HepG2 (cell line): ENCODE measurements around the gene SLA2. TPM values are rescaled to one million over a fixed set of nuclear protein-coding genes. Genes with fewer than 3 reads are reported as not detected.

ENCODE experiments used
- ATF5 ChIP-seq: sonication (generic); formaldehyde crosslinking; IDR thresholded peaks from 2 replicates; pipeline ENCODE4 v1.4.0; 2020; ENCODE audit warnings: mild to moderate bottlenecking, low read depth, missing genetic modification reagents
- CC2D1A ChIP-seq: sonication (generic); formaldehyde crosslinking; IDR thresholded peaks from 2 replicates; pipeline ENCODE4 v1.8.1; 2023; ENCODE audit warnings: mild to moderate bottlenecking, missing genetic modification reagents
- DBP ChIP-seq: sonication (generic); formaldehyde crosslinking; IDR thresholded peaks from 2 replicates; pipeline ENCODE4 v1.4.0; 2020; ENCODE audit warnings: missing genetic modification reagents; ENCODE audit errors: not compliant biosample characterization
- HOXA5 ChIP-seq: sonication (generic); formaldehyde crosslinking; IDR thresholded peaks from 2 replicates; pipeline ENCODE4 v1.4.0; 2020; ENCODE audit warnings: missing genetic modification reagents
- MAFK ChIP-seq, 2 experiments: IDR thresholded peaks in 1 of 2; conservative IDR thresholded peaks in 1 of 2; 2 replicates each; pipeline ENCODE4 v1.6.1; 2011; ENCODE audit warnings: improper control_type of control experiment in 2 of 2, low read length in 2 of 2
- NCOA1 ChIP-seq: sonication (generic); formaldehyde crosslinking; IDR thresholded peaks from 2 replicates; pipeline ENCODE4 v1.9.0; 2021; ENCODE audit warnings: missing genetic modification reagents
- RAD21 ChIP-seq: fragments of 450-650 bp; formaldehyde crosslinking; IDR thresholded peaks from 2 replicates; pipeline ENCODE4 v1.5.0; 2020; ENCODE audit warnings: mild to moderate bottlenecking
- SAP130 ChIP-seq: IDR thresholded peaks from 2 replicates; pipeline ENCODE4 v1.6.1; 2016; ENCODE audit warnings: low read depth
- TFE3 ChIP-seq: IDR thresholded peaks from 2 replicates; pipeline ENCODE4 v1.6.1; 2016
- THAP7 ChIP-seq: sonication (generic); formaldehyde crosslinking; IDR thresholded peaks from 2 replicates; pipeline ENCODE4 v1.8.1; 2023; ENCODE audit warnings: mild to moderate bottlenecking, missing genetic modification reagents
- ZNF24 ChIP-seq: fragments of 450-650 bp; IDR thresholded peaks from 2 replicates; pipeline ENCODE4 v1.6.1; 2017; ENCODE audit warnings: antibody characterized with exemption, mild to moderate bottlenecking
- ZNF30 ChIP-seq: sonication (generic); formaldehyde crosslinking; IDR thresholded peaks from 2 replicates; pipeline ENCODE4 v1.5.0; 2020; ENCODE audit warnings: mild to moderate bottlenecking, missing genetic modification reagents
- ZNF350 ChIP-seq: sonication (generic); formaldehyde crosslinking; IDR thresholded peaks from 2 replicates; pipeline ENCODE4 v1.4.0; 2020; ENCODE audit warnings: mild to moderate bottlenecking, low read depth, missing genetic modification reagents, borderline replicate concordance
- ZNF501 ChIP-seq: sonication (generic); formaldehyde crosslinking; IDR thresholded peaks from 2 replicates; pipeline ENCODE4 v1.5.1; 2020; ENCODE audit warnings: mild to moderate bottlenecking, moderate library complexity, missing genetic modification reagents
- ZNF609 ChIP-seq: sonication (generic); formaldehyde crosslinking; IDR thresholded peaks from 2 replicates; pipeline ENCODE4 v1.4.0; 2020; ENCODE audit warnings: mild to moderate bottlenecking, missing genetic modification reagents, borderline replicate concordance
- ZNF629 ChIP-seq: sonication (generic); formaldehyde crosslinking; conservative IDR thresholded peaks from 2 replicates; pipeline ENCODE4 v1.5.0; 2020; ENCODE audit warnings: missing genetic modification reagents
- ZNF644 ChIP-seq: IDR thresholded peaks from 2 replicates; pipeline ENCODE4 v1.6.1; 2016; ENCODE audit warnings: low read depth
- ZNF652 ChIP-seq: IDR thresholded peaks from 2 replicates; pipeline ENCODE4 v1.6.1; 2016; ENCODE audit warnings: low read depth, borderline replicate concordance
- ZNF75D ChIP-seq: sonication (generic); formaldehyde crosslinking; IDR thresholded peaks from 2 replicates; pipeline ENCODE4 v1.8.1; 2023; ENCODE audit warnings: missing genetic modification reagents, mild to moderate bottlenecking, borderline replicate concordance
- ZZZ3 ChIP-seq: sonication (generic); formaldehyde crosslinking; IDR thresholded peaks from 2 replicates; pipeline ENCODE4 v1.4.0; 2020; ENCODE audit warnings: missing genetic modification reagents, mild to moderate bottlenecking, borderline replicate concordance
- polyA plus RNA-seq, 8 experiments: library from polyadenylated mRNA; depleted of rRNA in 3 of 8; stranded (reverse) in 7 of 8; unstranded in 1 of 8; fragments of >200 nt; fragmentation: Illumina TruSeq in 4 of 8; extraction: Trizol in 4 of 8; gene quantifications; 2 replicates each; pipeline versions ENCODE4 v1.2.1 to v1.2.3, GENCODE V29; 2011 to 2016; ENCODE audit warnings: low read depth in 4 of 8, missing spikeins in 1 of 8, mixed read lengths in 1 of 8; ENCODE audit not compliant: insufficient read depth in 1 of 8
- total RNA-seq, 5 experiments: library from RNA; depleted of rRNA; stranded (reverse); fragments of >200 nt; fragmentation: Illumina TruSeq; extraction: Trizol; gene quantifications; 2 replicates each; pipeline ENCODE4 v1.2.3, GENCODE V29; 2016; ENCODE audit warnings: low read depth in 1 of 5

SLA2 gene
- total and polyA plus RNA-seq, 2 of the 13 experiments (the other 11 are each of a cell fraction or from before 2014, with no cell fraction given) = 1.6 to 3.6 TPM

GRCh38 chr20:36571564-36572504, 74.2 kb downstream of the SLA2 start (continued):
- TF ChIP-seq TFE3 (CRISPR knock-in tag) = no peak
- peak; percentile 76 for TF ChIP-seq SAP130 (CRISPR knock-in tag)
- TF ChIP-seq ZNF609 (CRISPR knock-in tag) = peak; percentile 43; the same call in 1 of the 2 replicates
- TF ChIP-seq ZNF652 = 0 out of 2 replicates have a peak, but pooled peaks have one; percentile 2
- TF ChIP-seq CC2D1A (CRISPR knock-in tag) = no peak
- TF ChIP-seq HOXA5 (CRISPR knock-in tag) = no peak
- TF ChIP-seq ZNF75D (CRISPR knock-in tag) = 0 out of 2 replicates have a peak, but pooled peaks have one; percentile 53
- TF ChIP-seq ZZZ3 (CRISPR knock-in tag) = 0 out of 2 replicates have a peak, but pooled peaks have one; percentile 31
- TF ChIP-seq ZNF24 = no peak
- no peak for TF ChIP-seq DBP (CRISPR knock-in tag)
- no peak for TF ChIP-seq ZNF644
- no peak for TF ChIP-seq NCOA1 (CRISPR knock-in tag)
- TF ChIP-seq ZNF501 (CRISPR knock-in tag) = peak; percentile 12
- TF ChIP-seq ZNF629 (CRISPR knock-in tag) = peak; percentile 88
- no peak for TF ChIP-seq MAFK (conservative IDR thresholded peaks at IDR 0.05 in 1 of 2, IDR thresholded peaks at IDR 0.05 in 1 of 2; ENCODE audit: low read length in 2 of 2)
- TF ChIP-seq RAD21 = peak; percentile 59
- TF ChIP-seq ZNF30 (CRISPR knock-in tag) = no peak
- no peak for TF ChIP-seq THAP7
- 0 out of 2 replicates have a peak, but pooled peaks have one; percentile 80 for TF ChIP-seq ATF5
- 0 out of 2 replicates have a peak, but pooled peaks have one; percentile 42 for TF ChIP-seq ZNF350 (CRISPR knock-in tag)
